Neural cell (in vitro differentiated cells): ENCODE results near the gene MTTP. TPM values are rescaled to one million over a fixed set of nuclear protein-coding genes. Genes with fewer than 3 reads are reported as not detected.

Source experiments
- H2AFZ ChIP-seq: fragments of 200-600, 300-800 bp; sonication (generic), shearing (Covaris generic); 2 replicates; pipeline ENCODE4 v1.6.0; 2014; ENCODE audit warnings: low read depth, mild to moderate bottlenecking, antibody characterized with exemption, low read length, moderate library complexity
- H3F3A ChIP-seq: fragments of 200-600 bp; shearing (Covaris generic); 2 replicates; pipeline ENCODE4 v1.6.1; 2016; ENCODE audit warnings: mild to moderate bottlenecking, moderate library complexity, mixed read lengths, antibody characterized with exemption, low read length; ENCODE audit not compliant: insufficient read depth, poor library complexity, severe bottlenecking
- H3K27ac ChIP-seq: fragments of 200-600, 300-800 bp; sonication (generic), shearing (Covaris generic); 2 replicates; pipeline ENCODE4 v1.5.1; 2014; ENCODE audit warnings: mild to moderate bottlenecking, low read length, moderate library complexity
- H3K27me3 ChIP-seq: fragments of 300-800, 200-600 bp; sonication (generic), shearing (Covaris generic); 2 replicates; pipeline ENCODE4 v1.6.0; 2014; ENCODE audit warnings: mild to moderate bottlenecking, low read depth, low read length, moderate library complexity; ENCODE audit not compliant: insufficient read depth
- H3K36me3 ChIP-seq: fragments of 300-800, 200-600 bp; sonication (generic), shearing (Covaris generic); 2 replicates; pipeline ENCODE4 v1.5.1; 2014; ENCODE audit warnings: mild to moderate bottlenecking, antibody characterized with exemption, low read length, moderate library complexity; ENCODE audit not compliant: insufficient read depth
- H3K4me2 ChIP-seq: fragments of 300-800, 200-600 bp; sonication (generic), shearing (Covaris generic); 2 replicates; pipeline ENCODE4 v1.6.0; 2014; ENCODE audit warnings: mild to moderate bottlenecking, low read length
- H3K4me3 ChIP-seq: fragments of 300-800, 200-600 bp; sonication (generic), shearing (Covaris generic); 2 replicates; pipeline ENCODE4 v1.5.1; 2014; ENCODE audit warnings: mild to moderate bottlenecking, low read length, moderate library complexity
- H3K79me2 ChIP-seq: fragments of 200-600 bp; shearing (Covaris generic); replicated peaks from 2 replicates; pipeline ENCODE4 v1.6.0; 2014; ENCODE audit warnings: mild to moderate bottlenecking, low read length, moderate library complexity; ENCODE audit not compliant: insufficient read depth
- H3K9ac ChIP-seq: fragments of 300-800, 200-600 bp; sonication (generic), shearing (Covaris generic); 2 replicates; pipeline ENCODE4 v1.6.1; 2016; ENCODE audit warnings: mild to moderate bottlenecking, low read length, mixed read lengths
- H3K9me2 ChIP-seq: fragments of 200-600 bp; shearing (Covaris generic); 2 replicates; pipeline ENCODE4 v1.6.1; 2016; ENCODE audit warnings: mild to moderate bottlenecking, low read length, mixed read lengths; ENCODE audit not compliant: insufficient read depth
- H3K9me3 ChIP-seq: fragments of 200-600, 300-800 bp; sonication (generic), shearing (Covaris generic); 2 replicates; pipeline ENCODE4 v1.6.1; 2016; ENCODE audit warnings: mild to moderate bottlenecking, mixed run types, low read length, moderate library complexity, mixed read lengths
- H4K20me1 ChIP-seq: fragments of 200-600 bp; shearing (Covaris generic); 2 replicates; pipeline ENCODE4 v1.6.1; 2016; ENCODE audit warnings: mild to moderate bottlenecking, mixed run types; ENCODE audit not compliant: insufficient read depth
- CTCF ChIP-seq: fragments of 450-650 bp; IDR thresholded peaks from 2 replicates; pipeline ENCODE4 v1.5.1; 2014; ENCODE audit warnings: antibody characterized with exemption, mild to moderate bottlenecking, moderate library complexity; ENCODE audit not compliant: poor library complexity, severe bottlenecking
- EP300 ChIP-seq: fragments of 450-650 bp; conservative IDR thresholded peaks from 2 replicates; pipeline ENCODE4 v1.6.1; 2014; ENCODE audit warnings: antibody characterized with exemption, mild to moderate bottlenecking, moderate library complexity; ENCODE audit not compliant: poor library complexity, severe bottlenecking
- EZH2 ChIP-seq: fragments of 200-600, 300-800 bp; shearing (Covaris generic), sonication (generic); IDR thresholded peaks from 2 replicates; pipeline ENCODE4 v1.6.1; 2014; ENCODE audit warnings: antibody characterized with exemption, low read length, borderline replicate concordance, mild to moderate bottlenecking; ENCODE audit not compliant: insufficient read depth, poor library complexity, severe bottlenecking
- MXI1 ChIP-seq: fragments of 450-650 bp; conservative IDR thresholded peaks from 2 replicates; pipeline ENCODE4 v1.6.1; 2014; ENCODE audit warnings: antibody characterized with exemption, mild to moderate bottlenecking; ENCODE audit not compliant: poor library complexity, severe bottlenecking
- POLR2AphosphoS5 ChIP-seq: IDR thresholded peaks from 2 replicates; pipeline ENCODE4 v1.6.1; 2012
- RAD21 ChIP-seq: fragments of 450-650 bp; conservative IDR thresholded peaks from 2 replicates; pipeline ENCODE4 v1.6.1; 2014; ENCODE audit warnings: antibody characterized with exemption, mild to moderate bottlenecking, moderate library complexity
- REST ChIP-seq: IDR thresholded peaks from 2 replicates; pipeline ENCODE4 v1.6.1; 2012; ENCODE audit warnings: borderline replicate concordance
- SMC3 ChIP-seq: fragments of 450-650 bp; conservative IDR thresholded peaks from 2 replicates; pipeline ENCODE4 v1.6.1; 2014; ENCODE audit warnings: antibody characterized with exemption, mild to moderate bottlenecking, moderate library complexity; ENCODE audit not compliant: poor library complexity
- TAF1 ChIP-seq: IDR thresholded peaks from 2 replicates; pipeline ENCODE4 v1.6.1; 2012; ENCODE audit warnings: low read depth
- polyA plus RNA-seq: library from polyadenylated mRNA; depleted of rRNA; stranded (reverse); fragments of >200 nt; gene quantifications from 2 replicates; pipeline ENCODE4 v1.2.3, GENCODE V29; 2014

The MTTP gene
- polyA plus RNA-seq, 1 donor from 2014 or later: 1.2 TPM

- H4K20me1 ChIP-seq: no peaks in the 10 kb centered on the region
- H3F3A ChIP-seq: no peaks in the 10 kb centered on the region
- no peak overlapping the region for H3K27ac ChIP-seq
- no peak overlapping the region for H3K9ac ChIP-seq
- no peak overlapping the region for H3K4me2 ChIP-seq
- H3K79me2 ChIP-seq: no peaks in the 10 kb centered on the region
- no peak overlapping the region for H2AFZ ChIP-seq
- TF ChIP-seq POLR2AphosphoS5: no peak
- TF ChIP-seq EZH2: no peak
- TF ChIP-seq CTCF: no peak
- TF ChIP-seq EP300: no peak
- no peak for TF ChIP-seq RAD21
- TF ChIP-seq REST: no peak
- TF ChIP-seq TAF1: no peak
- no peak for TF ChIP-seq SMC3
- TF ChIP-seq MXI1: no peak
- no peaks in the 10 kb centered on the region for H3K9me2 ChIP-seq
- no peaks in the 10 kb centered on the region for H3K27me3 ChIP-seq
- H3K36me3 ChIP-seq: no peaks in the 10 kb centered on the region
- no peak overlapping the region for H3K4me3 ChIP-seq
- H3K9me3 ChIP-seq: no peaks in the 10 kb centered on the region
These were observed 38.1 kb downstream of the MTTP start for GRCh38 chr4:99612704-99613103.

DNA sequence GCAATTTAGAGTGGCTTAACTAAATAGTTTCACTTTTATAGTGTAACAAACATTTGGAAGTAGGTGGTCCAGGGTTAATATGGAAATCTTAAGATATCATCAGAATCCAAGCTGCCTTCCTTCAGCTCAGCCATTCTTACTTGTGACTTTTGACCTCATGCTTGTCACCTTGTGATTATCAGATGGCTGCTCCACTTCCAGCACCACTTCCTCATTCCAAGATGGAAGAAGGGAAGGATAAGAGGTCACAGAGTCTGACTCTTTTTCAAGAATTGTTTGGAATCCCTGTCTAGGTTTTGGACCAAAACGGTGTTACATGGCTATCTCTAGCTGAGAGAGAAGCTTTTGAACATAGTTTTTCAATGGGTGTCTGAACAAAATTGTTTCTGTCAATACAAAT lies 39.9 kb downstream of the MTTP start:
- Histone ChIP-seq H3K36me3 (no peaks in the 10 kb centered on the region), H3F3A (no peaks in the 10 kb centered on the region), H3K9me3 (no peaks in the 10 kb centered on the region), H3K4me2 (no peak overlapping the region), H3K9ac (no peak overlapping the region), H3K79me2 (no peaks in the 10 kb centered on the region), H3K27me3 (no peaks in the 10 kb centered on the region), H3K4me3 (no peak overlapping the region), H3K9me2 (no peaks in the 10 kb centered on the region), H3K27ac (no peak overlapping the region), H4K20me1 (no peaks in the 10 kb centered on the region), H2AFZ (no peak overlapping the region)
- TF ChIP-seq CTCF (no peak), EZH2 (no peak), REST (no peak), SMC3 (no peak), RAD21 (no peak), MXI1 (no peak), POLR2AphosphoS5 (no peak), EP300 (no peak), TAF1 (no peak)
